ENCODE results near the gene PAFAH1B2. TPM values are rescaled to one million over a fixed set of nuclear protein-coding genes. Genes with fewer than 3 reads are reported as not detected.
A peak's percentile ranks its signal among the peaks of the same experiment; 100 is the strongest.
"Not testable (repeated sequence)": the region's sequence is repeated elsewhere in the genome, so short reads cannot be mapped to it uniquely, and the experiment has no call there.

The PAFAH1B2 gene
- total and polyA plus RNA-seq, 4 donors, result 22.2 to 73.1 (median 47.3) TPM

DNA sequence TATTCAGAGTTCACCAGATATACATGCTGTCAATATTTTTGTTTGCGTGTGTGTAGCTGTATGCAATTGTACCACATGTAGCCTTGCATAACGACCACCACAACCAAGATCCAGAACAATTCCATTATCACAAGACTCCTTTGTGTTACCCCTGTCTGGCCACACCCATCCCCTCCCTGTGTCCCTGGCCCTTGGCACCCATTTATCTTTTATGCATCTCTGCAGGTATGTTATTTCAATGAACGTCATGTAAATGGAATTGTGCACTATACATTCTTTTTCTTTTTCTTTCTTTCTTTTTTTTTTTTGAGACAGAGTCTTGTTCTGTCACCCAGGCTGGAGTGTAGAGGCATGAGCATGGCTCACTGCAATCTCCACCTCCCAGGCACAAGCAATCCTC lies 9.7 kb upstream of the PAFAH1B2 start:
- TF ChIP-seq, protein P1, sequence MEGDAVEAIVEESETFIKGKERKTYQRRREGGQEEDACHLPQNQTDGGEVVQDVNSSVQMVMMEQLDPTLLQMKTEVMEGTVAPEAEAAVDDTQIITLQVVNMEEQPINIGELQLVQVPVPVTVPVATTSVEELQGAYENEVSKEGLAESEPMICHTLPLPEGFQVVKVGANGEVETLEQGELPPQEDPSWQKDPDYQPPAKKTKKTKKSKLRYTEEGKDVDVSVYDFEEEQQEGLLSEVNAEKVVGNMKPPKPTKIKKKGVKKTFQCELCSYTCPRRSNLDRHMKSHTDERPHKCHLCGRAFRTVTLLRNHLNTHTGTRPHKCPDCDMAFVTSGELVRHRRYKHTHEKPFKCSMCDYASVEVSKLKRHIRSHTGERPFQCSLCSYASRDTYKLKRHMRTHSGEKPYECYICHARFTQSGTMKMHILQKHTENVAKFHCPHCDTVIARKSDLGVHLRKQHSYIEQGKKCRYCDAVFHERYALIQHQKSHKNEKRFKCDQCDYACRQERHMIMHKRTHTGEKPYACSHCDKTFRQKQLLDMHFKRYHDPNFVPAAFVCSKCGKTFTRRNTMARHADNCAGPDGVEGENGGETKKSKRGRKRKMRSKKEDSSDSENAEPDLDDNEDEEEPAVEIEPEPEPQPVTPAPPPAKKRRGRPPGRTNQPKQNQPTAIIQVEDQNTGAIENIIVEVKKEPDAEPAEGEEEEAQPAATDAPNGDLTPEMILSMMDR (IDR thresholded peaks at IDR 0.05; ENCODE audit: control extremely low read depth, extremely low read depth), result no peak
- DNase-seq (no peak), ATAC-seq (ENCODE audit: insufficient read depth, low FRiP score) (no peak)
- WGBS, 2 donors, result 66 to 72% methylated on average over 2 to 3 of the region's 3 CpGs
- H3K4me1 ChIP-seq (ENCODE audit: control insufficient read depth in 5 of 5, insufficient read depth in 5 of 5, low read length in 5 of 5), result no peaks in the 10 kb centered on the region
- H3K27me3 ChIP-seq (ENCODE audit: control insufficient read depth in 3 of 3, insufficient read depth in 3 of 3, low read length in 2 of 3), result no peaks in the 10 kb centered on the region
- H3K9ac ChIP-seq (ENCODE audit: insufficient read depth in 1 of 2, low read length in 2 of 2), result no peak overlapping the region
- no peak overlapping the region for H3K27ac ChIP-seq (ENCODE audit: low read depth in 1 of 2, low read length in 1 of 2)
- H3K4me3 ChIP-seq, result no peak overlapping the region
- H3K36me3 ChIP-seq (ENCODE audit: control insufficient read depth in 4 of 4, insufficient read depth in 4 of 4, low read length in 4 of 4), result no peaks in the 10 kb centered on the region
- H3K9me3 ChIP-seq (ENCODE audit: control insufficient read depth in 4 of 4, insufficient read depth in 3 of 4, low read length in 3 of 4), result no peaks in the 10 kb centered on the region

GRCh38 chr11:117134979-117135378 lies 9.1 kb upstream of the PAFAH1B2 start:
- WGBS, 2 donors, result 92 to 100% methylated on average over 1 of the region's 4 CpGs
- not testable (repeated sequence) for H3K4me3 ChIP-seq; ATAC-seq (ENCODE audit: insufficient read depth, low FRiP score); H3K27me3 ChIP-seq (ENCODE audit: control insufficient read depth in 3 of 3, insufficient read depth in 3 of 3, low read length in 2 of 3); H3K27ac ChIP-seq (ENCODE audit: low read depth in 1 of 2, low read length in 1 of 2); H3K4me1 ChIP-seq (ENCODE audit: control insufficient read depth in 5 of 5, insufficient read depth in 5 of 5, low read length in 5 of 5); DNase-seq; H3K9me3 ChIP-seq (ENCODE audit: control insufficient read depth in 4 of 4, insufficient read depth in 3 of 4, low read length in 3 of 4); H3K36me3 ChIP-seq (ENCODE audit: control insufficient read depth in 4 of 4, insufficient read depth in 4 of 4, low read length in 4 of 4); H3K9ac ChIP-seq (ENCODE audit: insufficient read depth in 1 of 2, low read length in 2 of 2)

DNA sequence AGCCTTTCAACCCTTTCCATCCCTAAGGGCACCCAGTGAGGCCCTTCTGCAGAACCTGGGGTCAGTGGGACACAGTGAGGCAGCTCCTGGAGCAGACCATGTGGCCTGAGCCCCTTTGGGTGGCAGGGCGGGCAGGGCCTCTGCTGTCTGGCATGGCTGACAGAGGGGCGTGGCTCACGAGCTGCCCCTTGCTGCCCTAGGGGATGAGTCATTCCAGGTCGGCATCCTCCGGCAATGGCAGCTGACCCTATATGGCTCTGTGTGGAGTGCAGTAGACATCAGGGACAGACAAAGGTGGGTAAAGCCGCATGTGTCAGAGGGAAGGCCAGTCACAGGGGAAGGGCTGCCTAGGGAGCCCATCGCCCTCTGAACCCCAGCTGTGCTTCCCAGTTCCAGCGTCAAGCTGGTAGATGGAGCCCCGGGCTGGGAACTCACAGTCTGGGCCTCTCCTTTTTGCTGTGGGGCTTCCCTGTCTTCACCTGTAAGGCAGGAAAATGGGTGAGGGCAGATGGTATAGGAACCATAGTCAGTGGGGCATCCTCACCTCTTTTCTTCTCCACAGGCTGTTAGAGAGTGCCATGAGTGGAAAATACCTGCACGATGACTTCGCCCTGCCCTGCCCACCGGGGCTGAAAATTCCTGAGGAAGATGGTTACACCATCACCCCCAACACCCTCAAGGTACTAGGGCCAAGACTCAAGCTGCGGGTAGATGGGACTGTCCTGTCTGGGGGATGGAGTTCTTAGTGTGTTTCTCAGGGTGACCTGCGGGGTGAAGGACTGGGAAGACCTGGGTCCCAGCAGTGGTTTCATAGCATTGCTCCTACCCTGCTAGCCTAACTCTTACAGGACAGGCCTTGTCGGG lies 6.6 kb upstream of the PAFAH1B2 start:
- 80% methylated on average over 1 of the region's 15 CpGs; no CpG with 5 or more reads in 1 of the 2 donors for WGBS, 2 donors
- ATAC-seq (ENCODE audit: insufficient read depth, low FRiP score); H3K9me3 ChIP-seq (ENCODE audit: control insufficient read depth in 4 of 4, insufficient read depth in 3 of 4, low read length in 3 of 4): not testable (repeated sequence)

DNA sequence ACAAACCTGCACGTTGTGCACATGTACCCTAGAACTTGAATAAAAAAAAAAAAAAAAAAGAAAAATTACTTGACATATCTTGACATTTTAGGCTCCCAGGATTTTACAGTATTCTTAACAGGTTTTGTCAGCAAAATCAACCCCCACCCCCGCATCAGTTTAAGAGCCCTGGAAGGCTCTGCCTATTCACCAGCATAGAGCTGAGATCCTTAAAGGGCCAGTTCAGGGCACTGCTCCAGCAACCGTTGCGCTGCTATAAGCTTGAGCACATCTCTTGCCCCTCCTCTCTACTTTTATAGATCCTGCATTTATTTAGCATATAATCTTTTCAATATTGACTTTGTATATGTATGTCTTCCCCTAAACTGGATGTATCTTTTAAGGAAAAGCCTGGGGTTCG lies 697 bp upstream of the PAFAH1B2 start:
- Histone ChIP-seq H3K4me1 (ENCODE audit: control insufficient read depth in 5 of 5, insufficient read depth in 5 of 5, low read length in 5 of 5) (peaks cover 0 to 16% (median 3%) of the 10 kb centered on the region in 5 donors), H3K27me3 (ENCODE audit: control insufficient read depth in 3 of 3, insufficient read depth in 3 of 3, low read length in 2 of 3) (no peaks in the 10 kb centered on the region), H3K4me3 (peak overlapping the region; percentile 91), H3K27ac (ENCODE audit: low read depth in 1 of 2, low read length in 1 of 2) (peak overlapping the region; percentile 48 to 83), H3K9ac (ENCODE audit: insufficient read depth in 1 of 2, low read length in 2 of 2) (peak overlapping the region in 1 of 2 donors; percentile 78), H3K9me3 (ENCODE audit: control insufficient read depth in 4 of 4, insufficient read depth in 3 of 4, low read length in 3 of 4) (no peaks in the 10 kb centered on the region), H3K36me3 (ENCODE audit: control insufficient read depth in 4 of 4, insufficient read depth in 4 of 4, low read length in 4 of 4) (peaks cover 0 to 6% (median 5%) of the 10 kb centered on the region in 4 donors)
- TF ChIP-seq, protein P1 (IDR thresholded peaks at IDR 0.05; ENCODE audit: control extremely low read depth, extremely low read depth), result no peak
- ATAC-seq (ENCODE audit: insufficient read depth, low FRiP score) (peak; percentile 35), DNase-seq (peak; percentile 52 to 81 (median 76))
- WGBS, 2 donors, result 8 to 10% methylated on average over 5 of the region's 5 CpGs

More for the DNA sequence above, 6.6 kb upstream of the PAFAH1B2 start:
- H3K36me3 ChIP-seq (ENCODE audit: control insufficient read depth in 4 of 4, insufficient read depth in 4 of 4, low read length in 4 of 4); H3K27me3 ChIP-seq (ENCODE audit: control insufficient read depth in 3 of 3, insufficient read depth in 3 of 3, low read length in 2 of 3); DNase-seq; H3K4me1 ChIP-seq (ENCODE audit: control insufficient read depth in 5 of 5, insufficient read depth in 5 of 5, low read length in 5 of 5); H3K4me3 ChIP-seq; H3K9ac ChIP-seq (ENCODE audit: insufficient read depth in 1 of 2, low read length in 2 of 2); H3K27ac ChIP-seq (ENCODE audit: low read depth in 1 of 2, low read length in 1 of 2): not testable (repeated sequence)
